D721Med (cell line): ENCODE results near the gene DTD1.

Source experiments
- DNase-seq: peaks from one replicate; pipeline ENCODE4 v3.0.0; 2011; ENCODE audit warnings: low spot score; ENCODE audit not compliant: insufficient read length
- FAIRE-seq: peaks from 2 replicates; lab custom pipeline; 2011; peaks lifted over from hg19 to GRCh38; lab: Jason Lieb, UNC
- CTCF ChIP-seq: IDR thresholded peaks from 2 replicates; pipeline ENCODE4 v1.5.1; 2012; ENCODE audit warnings: mild to moderate bottlenecking, control low read depth; ENCODE audit not compliant: insufficient read depth; ENCODE audit errors: missing control alignments

Gene DTD1

DNA sequence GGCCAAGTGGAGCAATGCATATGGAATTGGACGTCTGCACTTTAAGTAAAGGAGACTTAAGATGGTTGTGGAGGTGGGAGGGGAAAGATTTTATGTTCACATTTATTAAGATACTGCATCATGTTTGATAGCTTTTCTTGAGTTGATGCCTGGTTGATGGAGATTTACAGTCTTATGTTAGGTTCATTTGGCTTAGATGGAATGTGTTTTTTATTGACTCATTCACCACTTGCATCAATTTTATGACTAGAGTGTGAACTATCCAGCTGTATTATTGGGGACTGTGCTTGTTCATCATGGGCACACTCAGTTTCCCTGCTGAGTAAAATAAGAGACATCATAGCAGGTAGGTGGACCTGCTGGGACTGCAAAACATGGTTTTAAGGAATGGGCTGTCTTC lies 134.5 kb downstream of the DTD1 start:
- FAIRE-seq (no peak), DNase-seq (no peak)
- TF ChIP-seq CTCF: no peak

GRCh38 chr20:18724077-18724476 lies 136.2 kb downstream of the DTD1 start:
- no peak for FAIRE-seq
- TF ChIP-seq CTCF: no peak

DNA sequence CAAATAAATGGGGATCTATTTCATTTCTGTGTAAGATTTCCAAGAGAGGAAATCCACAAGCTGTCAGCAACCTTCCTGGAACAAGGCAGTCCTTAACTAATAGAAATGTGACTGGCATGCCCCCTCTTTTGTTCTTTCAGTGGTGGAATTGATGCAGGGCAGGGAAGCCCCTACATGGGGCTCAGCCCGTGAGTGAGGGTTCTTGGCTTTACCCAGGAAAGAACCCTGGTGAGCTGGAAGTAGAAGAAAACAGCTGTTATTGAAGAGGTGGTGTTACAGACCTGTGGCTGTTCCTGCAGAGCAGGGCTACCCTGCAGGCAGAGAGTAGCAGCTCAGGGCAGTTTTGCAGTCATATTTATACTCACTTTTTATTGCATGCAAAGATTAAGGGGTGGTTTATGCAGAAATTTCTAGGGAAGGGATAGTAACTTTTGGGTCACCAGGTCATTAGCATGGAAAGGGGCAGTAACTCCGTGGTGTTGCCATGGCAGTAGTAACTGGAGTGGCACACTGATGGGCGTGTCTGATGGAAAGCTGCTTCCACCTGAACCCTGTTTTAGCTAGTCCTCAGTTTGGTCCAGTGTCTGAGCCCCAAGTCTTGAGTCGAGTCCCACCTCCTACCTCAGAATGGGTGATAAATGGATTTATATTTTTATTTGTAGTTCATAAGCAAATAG lies 137.1 kb downstream of the DTD1 start:
- TF ChIP-seq CTCF: no peak
- no peak for FAIRE-seq
- no peak for DNase-seq

More at GRCh38 chr20:18724077-18724476, 136.2 kb downstream of the DTD1 start:
- no peak for DNase-seq

GRCh38 chr20:18727032-18727508 lies 139.2 kb downstream of the DTD1 start:
- TF ChIP-seq CTCF: no peak
- FAIRE-seq (no peak), DNase-seq (no peak)

- TF ChIP-seq CTCF: no peak
- no peak for DNase-seq
- FAIRE-seq: no peak
Measured at GRCh38 chr20:18728165-18728869, 140.5 kb downstream of the DTD1 start.

DNA sequence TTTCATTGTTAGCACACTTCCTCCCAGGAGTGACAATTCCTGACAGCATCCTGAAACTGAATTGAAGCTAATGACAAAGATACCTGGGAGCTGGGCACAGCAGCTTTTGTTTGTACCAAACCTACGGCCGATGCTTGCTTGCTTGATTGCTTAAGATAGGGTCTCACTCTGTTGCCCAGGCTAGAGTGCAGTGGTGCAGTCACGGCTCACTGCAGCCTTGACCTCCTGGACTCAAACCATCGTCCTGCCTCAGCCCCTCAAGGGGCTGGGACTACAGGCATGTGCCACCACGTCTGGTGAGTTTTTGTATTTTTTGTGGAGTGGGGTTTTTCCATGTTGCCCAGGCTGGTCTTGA lies 141.0 kb downstream of the DTD1 start:
- no peak for TF ChIP-seq CTCF
- DNase-seq: no peak
- no peak for FAIRE-seq
